Measurements from ENCODE around the gene PLEKHA1.

- TF ChIP-seq POLR2A (IDR thresholded peaks at IDR 0.05; ENCODE audit: low read depth), result no peak
- no peak for TF ChIP-seq POLR2AphosphoS5 (IDR thresholded peaks at IDR 0.05)
Observed at GRCh38 chr10:122348935-122349361, 25.6 kb upstream of the PLEKHA1 start.
